Measurements from ENCODE around the gene PDK3.

PDK3 gene

DNA sequence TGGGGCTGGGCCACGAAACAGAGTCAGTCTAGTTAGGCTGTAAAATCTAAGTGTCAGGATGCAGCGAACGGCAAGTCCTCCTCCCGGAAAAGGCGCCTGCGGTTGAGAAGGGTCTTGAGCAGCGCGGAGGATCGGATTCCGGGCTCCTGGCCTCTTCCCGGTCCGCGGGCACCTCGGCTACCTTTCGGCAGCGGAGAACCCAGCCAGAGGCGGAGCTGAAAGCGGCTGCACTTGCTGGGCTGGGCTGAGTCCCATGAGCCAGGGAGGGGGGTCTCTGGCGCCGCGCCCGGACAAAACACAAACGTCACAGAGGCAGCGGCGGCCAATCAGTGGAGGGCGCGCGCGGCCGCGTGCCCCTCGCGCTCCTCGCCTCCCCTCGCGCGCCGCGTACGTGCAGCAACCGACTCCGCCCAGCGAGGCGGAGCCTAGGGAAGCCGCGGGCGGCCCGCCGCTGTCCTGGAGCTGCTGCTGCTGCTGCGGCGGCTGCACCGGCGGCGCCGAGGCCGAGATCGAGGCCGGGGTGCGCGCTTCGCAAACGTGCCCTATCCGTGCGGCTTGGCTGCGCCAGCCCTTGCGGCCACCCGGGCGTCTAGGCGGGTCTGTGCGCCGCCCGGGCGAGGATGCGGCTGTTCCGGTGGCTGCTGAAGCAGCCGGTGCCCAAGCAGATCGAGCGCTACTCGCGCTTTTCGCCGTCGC, at the start of gene PDK3:
PDK3 (plus strand) TSS at position 451 of the 696 bp plus-strand sequence; CDS start at position 621, 170 bp downstream.
- DNase-seq (ENCODE audit: low spot score in 2 of 2) (peak; percentile 64 to 84), ATAC-seq (peak; percentile 97)
- H3K4me1 Mint-ChIP-seq, result peaks cover 25% of the 10 kb centered on the region
- H3K36me3 Mint-ChIP-seq, result peaks cover 5% of the 10 kb centered on the region
- no peaks in the 10 kb centered on the region for H3K9me3 Mint-ChIP-seq
- peak within 1 kb of the TSS; percentile 89 for H3K27ac Mint-ChIP-seq
- H3K4me3 Mint-ChIP-seq, result peak within 1 kb of the TSS; percentile 76

DNA sequence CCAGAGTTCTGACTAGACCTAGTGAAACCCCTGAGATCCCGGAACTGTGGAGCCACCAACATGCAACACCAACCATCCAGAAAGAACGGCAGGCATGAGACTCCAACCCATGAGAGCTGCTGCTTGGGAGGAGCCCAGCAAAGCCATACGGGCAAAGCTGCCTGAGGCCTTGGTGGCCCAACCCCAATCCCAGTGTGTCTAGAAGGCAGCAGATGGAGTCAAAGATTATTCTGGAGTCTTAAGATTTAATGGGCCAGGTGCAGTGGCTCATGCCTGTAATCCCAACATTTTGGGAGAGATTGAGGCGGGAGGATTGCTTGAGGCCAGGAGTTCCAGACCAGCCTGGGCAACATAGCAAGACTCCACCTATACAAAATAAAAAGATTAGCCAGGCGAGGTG, 49.2 kb upstream of the PDK3 start:
- peaks cover 8% of the 10 kb centered on the region for H3K4me1 Mint-ChIP-seq
- ATAC-seq, result no peak

DNA sequence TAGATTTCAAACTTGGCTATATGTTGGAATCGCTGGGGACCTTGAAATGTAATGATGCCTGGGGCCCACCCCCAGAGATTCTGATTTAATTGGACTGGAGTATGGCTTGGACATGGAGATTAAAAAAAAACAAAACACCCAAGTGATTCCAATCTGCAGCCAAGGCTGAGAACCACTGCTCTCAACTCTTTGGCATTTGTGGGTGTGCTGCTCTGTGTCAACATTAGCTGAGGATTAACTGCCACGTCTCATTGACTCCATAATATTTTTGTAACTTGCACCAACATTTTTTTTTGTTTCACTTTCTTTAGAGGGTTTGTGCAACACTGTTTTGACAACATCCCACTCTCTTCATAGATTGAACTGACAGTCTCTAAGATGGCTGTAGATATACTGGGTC, 41.1 kb upstream of the PDK3 start:
- H3K4me3 Mint-ChIP-seq, result no peak overlapping the region
- H3K36me3 Mint-ChIP-seq, result no peaks in the 10 kb centered on the region
- H3K27ac Mint-ChIP-seq, result no peak overlapping the region
- DNase-seq (ENCODE audit: low spot score in 2 of 2) (no peak), ATAC-seq (no peak)
- H3K9me3 Mint-ChIP-seq, result no peaks in the 10 kb centered on the region
- H3K4me1 Mint-ChIP-seq, result peaks cover 6% of the 10 kb centered on the region

More for the DNA sequence above, 49.2 kb upstream of the PDK3 start:
- Mint-ChIP-seq H3K36me3 (no peaks in the 10 kb centered on the region), H3K4me3 (no peak overlapping the region), H3K27ac (no peak overlapping the region), H3K9me3 (no peaks in the 10 kb centered on the region)
- no peak for DNase-seq (ENCODE audit: low spot score in 2 of 2)

DNA sequence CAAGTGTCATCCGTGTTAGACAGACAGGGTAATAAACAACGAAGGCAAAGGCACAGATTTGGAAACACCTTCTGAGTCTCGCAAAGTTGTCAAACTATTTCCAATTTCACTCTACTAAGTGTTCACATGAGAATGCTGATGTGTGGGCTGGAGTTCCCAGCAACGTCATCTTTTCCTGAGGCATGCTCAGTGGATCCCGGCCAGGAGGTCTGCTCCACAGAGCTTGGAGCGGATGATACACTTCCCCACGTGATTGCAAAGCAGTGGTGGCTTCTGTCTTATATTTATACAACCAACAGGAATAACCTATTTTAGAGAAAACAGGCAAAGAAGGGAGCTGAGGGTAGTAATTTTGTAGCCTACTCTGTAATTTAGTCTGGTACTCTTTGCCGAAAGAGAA, 40.1 kb upstream of the PDK3 start:
- DNase-seq (ENCODE audit: low spot score in 2 of 2) (no peak), ATAC-seq (no peak)
- Mint-ChIP-seq H3K4me1 (peaks cover 6% of the 10 kb centered on the region), H3K4me3 (no peak overlapping the region), H3K9me3 (no peaks in the 10 kb centered on the region), H3K36me3 (no peaks in the 10 kb centered on the region), H3K27ac (no peak overlapping the region)

DNA sequence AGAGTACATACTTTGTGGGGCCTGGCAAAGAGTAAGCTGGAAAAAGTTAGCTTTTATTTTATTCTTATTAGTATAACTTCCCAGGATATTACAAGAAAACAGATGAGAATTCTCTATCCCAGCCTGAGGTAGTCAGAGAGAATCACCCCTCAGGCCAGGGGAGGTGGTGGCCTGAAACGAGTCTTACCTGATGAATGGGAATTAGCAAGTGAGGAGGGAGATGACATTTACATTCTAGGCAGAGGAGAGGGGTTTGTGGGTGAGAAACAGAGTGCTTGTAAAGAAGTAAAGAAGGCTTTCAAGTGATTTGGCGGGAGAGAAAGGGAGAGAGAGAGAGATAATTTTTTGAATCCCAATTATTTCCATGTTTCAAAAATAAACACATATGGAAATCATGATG, 39.3 kb upstream of the PDK3 start:
- DNase-seq (ENCODE audit: low spot score in 2 of 2) (no peak), ATAC-seq (no peak)
- no peaks in the 10 kb centered on the region for H3K36me3 Mint-ChIP-seq
- H3K27ac Mint-ChIP-seq, result no peak overlapping the region
- no peaks in the 10 kb centered on the region for H3K9me3 Mint-ChIP-seq
- H3K4me1 Mint-ChIP-seq, result peaks cover 6% of the 10 kb centered on the region
- no peak overlapping the region for H3K4me3 Mint-ChIP-seq

DNA sequence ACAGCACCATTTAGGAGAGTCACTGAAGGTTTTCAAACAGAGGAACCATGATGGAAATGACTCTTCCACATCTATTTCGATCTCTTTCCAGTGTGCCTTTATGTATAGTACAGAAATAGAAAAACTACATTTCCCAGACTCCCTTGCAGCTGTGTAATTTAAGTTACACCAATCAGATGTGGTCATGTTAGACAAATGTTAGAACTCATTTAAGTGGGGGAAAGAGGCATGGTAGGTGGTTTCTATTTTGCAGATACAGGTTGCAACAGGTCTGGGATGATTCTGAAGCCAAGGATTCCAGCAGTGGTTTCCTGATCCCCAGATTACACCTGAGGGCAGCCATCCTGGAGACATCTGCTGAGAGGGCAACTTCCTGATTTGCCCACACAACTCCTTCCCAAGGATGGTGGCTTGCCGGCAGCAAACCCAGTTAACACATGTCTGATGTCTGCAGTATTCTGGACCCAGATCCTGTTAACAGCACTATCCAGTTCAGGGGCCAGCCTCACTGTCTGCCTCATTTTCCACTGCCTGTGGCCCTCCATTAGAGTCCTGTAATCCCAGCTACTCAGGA, 38.7 kb upstream of the PDK3 start:
- no peaks in the 10 kb centered on the region for H3K9me3 Mint-ChIP-seq
- DNase-seq (ENCODE audit: low spot score in 2 of 2) (no peak), ATAC-seq (peak; percentile 66)
- no peak overlapping the region for H3K27ac Mint-ChIP-seq
- no peak overlapping the region for H3K4me3 Mint-ChIP-seq
- no peaks in the 10 kb centered on the region for H3K36me3 Mint-ChIP-seq
- H3K4me1 Mint-ChIP-seq, result peaks cover 6% of the 10 kb centered on the region

DNA sequence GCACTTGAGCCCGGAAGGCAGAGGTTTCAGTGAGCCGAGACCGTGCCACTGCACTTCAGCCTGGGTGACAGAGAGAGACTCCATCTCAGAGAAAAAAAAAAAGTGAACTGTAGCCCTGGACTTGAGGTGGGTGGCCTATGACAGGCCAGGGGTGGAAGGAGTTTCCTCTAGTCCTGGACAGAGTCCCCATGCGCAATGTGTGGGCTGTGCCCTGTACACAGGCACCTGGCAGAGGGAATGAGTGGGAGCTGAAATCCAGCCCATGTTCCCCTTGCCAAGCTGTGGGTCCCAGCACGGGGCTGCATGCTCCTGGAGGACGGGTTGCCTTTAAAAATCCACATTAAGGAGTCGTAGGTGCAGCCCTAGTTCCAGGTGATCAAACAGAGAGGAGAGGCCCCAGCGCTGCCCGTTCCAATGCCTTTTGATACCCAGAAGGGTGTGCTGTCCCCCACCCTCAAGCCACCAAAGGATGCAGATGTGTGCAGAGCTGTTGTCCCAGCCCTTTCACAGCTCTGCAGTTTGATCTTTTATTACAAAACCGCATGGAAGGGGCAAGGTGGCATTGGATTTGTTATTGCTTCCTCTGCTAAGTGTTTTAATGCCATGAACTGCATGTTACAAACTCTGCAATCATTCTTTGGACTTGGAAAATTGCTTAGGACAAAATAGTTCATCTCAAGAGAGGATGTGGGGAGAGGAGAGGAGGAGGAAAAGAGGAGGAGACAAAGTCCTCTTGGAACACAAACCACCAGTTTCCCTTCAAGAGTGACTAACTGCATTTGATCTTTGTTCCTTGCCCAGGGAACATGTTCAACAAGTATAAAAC, 38.0 kb upstream of the PDK3 start:
- DNase-seq (ENCODE audit: low spot score in 2 of 2), result no peak
- Mint-ChIP-seq H3K27ac (peak overlapping the region; percentile 48), H3K4me3 (no peak overlapping the region), H3K36me3 (no peaks in the 10 kb centered on the region), H3K9me3 (no peaks in the 10 kb centered on the region), H3K4me1 (peaks cover 6% of the 10 kb centered on the region)
- ATAC-seq, result no peak

DNA sequence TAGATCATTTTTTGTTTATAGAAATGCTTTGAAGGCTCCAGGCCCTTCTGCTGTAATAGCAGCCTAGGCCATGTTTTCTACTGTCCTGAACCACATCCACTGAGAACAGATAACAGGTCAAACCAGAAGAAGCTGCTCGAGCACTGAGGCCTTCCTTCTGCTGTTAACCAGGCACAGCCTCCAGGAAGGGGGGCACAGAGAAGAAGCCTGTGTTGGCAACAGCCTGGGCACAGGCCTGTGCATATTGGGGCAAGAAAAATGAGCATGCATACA, 37.4 kb upstream of the PDK3 start:
- no peak for ATAC-seq
- H3K4me1 Mint-ChIP-seq, result peaks cover 6% of the 10 kb centered on the region
- no peaks in the 10 kb centered on the region for H3K36me3 Mint-ChIP-seq
- no peaks in the 10 kb centered on the region for H3K9me3 Mint-ChIP-seq
- no peak for DNase-seq (ENCODE audit: low spot score in 2 of 2)
- no peak overlapping the region for H3K4me3 Mint-ChIP-seq
- peak overlapping the region; percentile 48 for H3K27ac Mint-ChIP-seq

DNA sequence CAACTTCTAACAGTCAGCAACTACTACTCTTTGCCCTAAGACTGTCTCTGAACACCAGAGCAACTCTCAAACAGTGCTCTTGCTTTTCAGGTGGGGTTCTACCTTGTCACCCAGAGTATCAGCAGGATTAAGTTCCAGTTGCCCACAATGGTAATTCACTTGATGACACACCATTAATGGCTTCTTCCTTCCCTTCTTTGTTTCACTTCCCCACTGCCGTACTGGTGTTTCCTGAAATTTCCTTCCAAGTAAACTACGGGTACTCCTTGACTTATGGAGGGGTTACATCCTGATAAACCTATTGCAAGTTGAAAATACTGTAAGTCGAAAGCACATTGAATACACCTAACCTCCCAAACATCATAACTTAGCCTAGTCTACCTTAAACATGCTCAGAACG, 36.6 kb upstream of the PDK3 start:
- Mint-ChIP-seq H3K9me3 (no peaks in the 10 kb centered on the region), H3K4me1 (peaks cover 6% of the 10 kb centered on the region), H3K27ac (no peak overlapping the region), H3K4me3 (no peak overlapping the region), H3K36me3 (no peaks in the 10 kb centered on the region)
- DNase-seq (ENCODE audit: low spot score in 2 of 2), result no peak
- no peak for ATAC-seq

DNA sequence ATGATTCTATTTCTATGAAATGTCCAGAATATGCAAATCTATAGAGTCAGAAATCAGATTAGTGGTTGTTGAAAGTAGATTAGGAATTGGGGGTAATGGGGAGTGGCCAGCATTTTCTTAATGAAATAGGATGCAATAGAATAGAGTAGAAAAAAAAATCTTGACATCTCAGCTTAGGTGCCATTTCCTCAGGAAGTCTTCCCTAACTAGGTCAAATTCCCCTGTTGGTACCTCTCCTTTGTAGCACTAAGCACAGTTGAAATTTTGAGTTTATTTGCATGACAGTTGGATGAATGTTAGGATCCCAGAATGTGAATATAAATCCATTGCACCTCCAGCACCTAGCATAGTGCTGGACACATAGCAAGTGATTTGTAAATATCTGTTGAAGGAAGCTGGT, 30.0 kb upstream of the PDK3 start:
- ATAC-seq (no peak), DNase-seq (ENCODE audit: low spot score in 2 of 2) (no peak)
- H3K36me3 Mint-ChIP-seq, result no peaks in the 10 kb centered on the region
- H3K4me3 Mint-ChIP-seq, result no peak overlapping the region
- H3K27ac Mint-ChIP-seq, result no peak overlapping the region
- no peaks in the 10 kb centered on the region for H3K9me3 Mint-ChIP-seq
- H3K4me1 Mint-ChIP-seq, result peaks cover 8% of the 10 kb centered on the region

DNA sequence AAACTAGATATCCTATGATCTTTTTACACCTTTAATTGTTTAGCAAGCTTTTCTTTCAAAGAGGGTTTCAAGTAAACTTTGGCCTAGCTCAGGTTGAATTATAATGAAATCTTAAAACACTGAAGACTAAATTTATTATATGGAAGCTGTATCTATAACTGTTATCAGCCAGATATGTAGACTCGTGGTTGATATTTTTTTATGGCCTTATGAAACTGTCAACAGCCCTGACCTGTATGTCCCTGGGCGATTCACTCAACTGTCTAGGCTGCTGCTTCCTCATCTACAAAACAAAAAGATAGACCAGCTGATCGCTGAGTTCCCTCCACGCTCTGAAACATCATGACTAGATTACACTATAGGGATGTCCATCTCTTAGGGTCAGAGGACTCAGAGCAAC, 21.2 kb upstream of the PDK3 start:
- H3K9me3 Mint-ChIP-seq, result no peaks in the 10 kb centered on the region
- ATAC-seq (no peak), DNase-seq (ENCODE audit: low spot score in 2 of 2) (no peak)
- H3K27ac Mint-ChIP-seq, result no peak overlapping the region
- no peaks in the 10 kb centered on the region for H3K4me1 Mint-ChIP-seq
- H3K36me3 Mint-ChIP-seq, result no peaks in the 10 kb centered on the region
- no peak overlapping the region for H3K4me3 Mint-ChIP-seq

DNA sequence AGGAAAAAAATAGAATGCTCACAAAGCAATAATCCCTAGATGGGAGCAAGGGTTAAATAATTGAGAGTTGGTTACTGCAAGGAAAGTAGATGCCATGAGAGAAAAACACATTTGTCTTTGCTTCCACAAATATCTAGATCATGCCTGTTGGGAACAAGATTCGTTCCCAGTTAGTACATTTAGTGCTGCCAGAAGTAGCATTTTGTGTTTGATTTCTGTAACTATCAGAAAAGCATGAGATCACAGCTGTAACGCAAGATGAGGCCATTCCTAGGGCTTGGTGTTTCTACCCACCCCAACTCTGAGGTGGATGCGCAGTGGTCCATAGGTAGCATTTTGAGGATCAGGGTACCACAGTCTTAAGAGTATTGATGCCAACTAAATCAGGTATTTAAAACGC, 20.4 kb upstream of the PDK3 start:
- H3K9me3 Mint-ChIP-seq, result no peaks in the 10 kb centered on the region
- ATAC-seq (no peak), DNase-seq (ENCODE audit: low spot score in 2 of 2) (no peak)
- H3K4me3 Mint-ChIP-seq, result no peak overlapping the region
- H3K27ac Mint-ChIP-seq, result no peak overlapping the region
- H3K4me1 Mint-ChIP-seq, result no peaks in the 10 kb centered on the region
- H3K36me3 Mint-ChIP-seq, result no peaks in the 10 kb centered on the region

DNA sequence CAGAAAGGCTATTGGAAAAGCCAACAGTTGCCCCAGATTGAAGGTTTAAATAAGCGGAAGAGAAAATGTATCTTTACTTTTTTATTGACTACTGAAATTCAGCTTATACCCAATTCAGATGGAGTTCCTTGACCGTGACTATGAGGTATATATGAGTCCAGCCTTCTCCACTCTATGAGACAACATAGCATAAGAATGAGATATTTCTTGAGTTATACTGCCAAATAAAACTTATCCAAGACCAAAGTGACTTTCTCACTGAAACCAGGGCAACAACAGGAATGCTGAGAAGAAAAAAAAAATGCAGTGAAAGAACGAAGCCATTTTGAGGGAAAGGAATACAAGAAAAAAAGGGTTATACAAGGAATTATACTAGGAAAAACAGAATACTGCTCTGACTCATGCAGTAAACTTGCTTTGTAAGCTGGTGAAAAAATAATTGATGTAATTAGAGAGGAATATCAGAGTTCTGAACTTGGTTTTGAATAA, 16.3 kb upstream of the PDK3 start:
- Mint-ChIP-seq H3K9me3 (no peaks in the 10 kb centered on the region), H3K4me1 (no peaks in the 10 kb centered on the region), H3K4me3 (no peak overlapping the region), H3K36me3 (no peaks in the 10 kb centered on the region), H3K27ac (no peak overlapping the region)
- no peak for ATAC-seq
- DNase-seq (ENCODE audit: low spot score in 2 of 2), result no peak

DNA sequence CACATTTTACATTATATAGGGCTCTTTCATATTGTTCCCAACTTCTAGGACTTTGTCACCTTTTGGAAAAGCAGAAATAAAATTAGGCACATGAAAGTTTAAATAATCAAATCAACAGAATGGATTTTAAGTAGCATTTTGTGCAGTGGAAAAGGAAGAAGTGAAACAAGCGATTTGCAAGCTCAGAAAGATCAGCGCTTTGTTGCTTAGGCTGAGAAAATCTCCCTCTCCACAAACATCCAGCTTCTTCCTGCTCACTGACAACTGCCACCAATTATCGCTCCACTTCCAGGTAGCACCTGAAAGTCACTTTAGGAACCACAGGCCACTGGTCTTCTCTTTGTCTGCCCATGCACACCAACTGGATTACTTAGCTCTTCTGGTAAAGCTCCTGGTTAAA, 2.0 kb upstream of the PDK3 start:
- H3K27ac Mint-ChIP-seq, result no peak overlapping the region

DNA sequence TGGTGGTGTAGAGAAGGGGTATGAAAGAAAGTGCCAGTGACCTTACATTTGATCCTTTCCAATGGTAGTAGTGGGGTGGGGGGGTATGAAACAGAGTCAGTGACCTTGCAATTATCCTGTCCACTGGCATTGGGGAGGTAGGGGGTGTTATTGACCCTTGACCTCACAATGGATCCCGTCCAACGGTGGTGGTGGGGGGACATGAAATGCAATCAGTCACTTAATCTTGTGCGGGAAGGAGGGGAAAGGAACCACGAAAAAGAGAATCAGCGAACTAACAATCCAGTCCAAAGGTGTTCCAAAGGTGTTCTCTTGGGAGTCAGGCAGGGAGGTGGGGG, 619 bp upstream of the PDK3 start:
- Mint-ChIP-seq H3K36me3 (peaks cover 5% of the 10 kb centered on the region), H3K4me3 (peak overlapping the region; percentile 76), H3K9me3 (no peaks in the 10 kb centered on the region), H3K27ac (peak overlapping the region; percentile 89), H3K4me1 (peaks cover 25% of the 10 kb centered on the region)
- DNase-seq (ENCODE audit: low spot score in 2 of 2) (no peak), ATAC-seq (no peak)

More for the DNA sequence above, 2.0 kb upstream of the PDK3 start:
- no peak overlapping the region for H3K4me3 Mint-ChIP-seq
- H3K4me1 Mint-ChIP-seq, result peaks cover 19% of the 10 kb centered on the region
- peaks cover under 1% of the 10 kb centered on the region for H3K36me3 Mint-ChIP-seq
- no peak for ATAC-seq
- no peaks in the 10 kb centered on the region for H3K9me3 Mint-ChIP-seq
- DNase-seq (ENCODE audit: low spot score in 2 of 2), result no peak

DNA sequence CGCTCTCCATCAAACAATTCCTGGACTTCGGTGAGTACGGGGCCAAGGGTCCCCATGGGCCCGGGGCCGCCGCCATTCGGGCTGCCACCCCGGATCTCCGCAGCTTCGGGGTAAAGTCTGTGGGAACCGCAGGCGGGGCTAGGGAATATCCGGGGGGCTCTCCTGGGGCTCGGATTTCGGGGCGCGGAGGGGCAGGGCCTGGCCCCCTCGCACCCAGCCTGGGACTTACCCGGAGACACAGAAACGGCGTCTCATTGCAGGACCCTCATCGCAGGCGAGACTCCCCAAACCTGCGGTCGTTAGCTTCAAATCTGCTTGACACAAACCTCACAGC, 413 bp downstream of the PDK3 start:
- peak overlapping the region; percentile 20 for H3K27ac Mint-ChIP-seq
- no peaks in the 10 kb centered on the region for H3K9me3 Mint-ChIP-seq
- peaks cover 25% of the 10 kb centered on the region for H3K4me1 Mint-ChIP-seq
- peaks cover 5% of the 10 kb centered on the region for H3K36me3 Mint-ChIP-seq
- ATAC-seq (peak; percentile 24), DNase-seq (ENCODE audit: low spot score in 2 of 2) (no peak)
- peak overlapping the region; percentile 76 for H3K4me3 Mint-ChIP-seq

Measured in stimulated activated effector memory CD8-positive, alpha-beta T cell treated with anti-CD3 and anti-CD28 coated beads, Interleukin-12 subunit alpha, Interleukin-12 subunit beta, amount 100 ng/mL, for 72 hours (primary cell).